Activated naive CD4-positive, alpha-beta T cell treated with anti-CD3 and anti-CD28 coated beads, Interleukin-2, amount 50 U/mL, for 24 hours (primary cell): ENCODE measurements around the gene MAN1A2.

Experiments used
- H3K27ac Mint-ChIP-seq: one replicate; pipeline ENCODE4 v1.8.0; 2021; ENCODE audit warnings: mild to moderate bottlenecking, mixed read lengths
- H3K27me3 Mint-ChIP-seq: one replicate; pipeline ENCODE4 v1.8.0; 2021; ENCODE audit warnings: mixed read lengths
- H3K36me3 Mint-ChIP-seq: one replicate; pipeline ENCODE4 v1.8.0; 2021; ENCODE audit warnings: mixed read lengths
- H3K4me1 Mint-ChIP-seq: one replicate; pipeline ENCODE4 v1.8.0; 2021; ENCODE audit warnings: mixed read lengths
- H3K4me3 Mint-ChIP-seq: one replicate; pipeline ENCODE4 v1.8.0; 2021; ENCODE audit warnings: mild to moderate bottlenecking, mixed read lengths
- H3K9me3 Mint-ChIP-seq: one replicate; pipeline ENCODE4 v1.8.0; 2021; ENCODE audit warnings: mixed read lengths

The MAN1A2 gene

GRCh38 chr1:117370509-117370908, 3.3 kb downstream of the MAN1A2 start:
- Mint-ChIP-seq H3K4me1 (peaks cover 68% of the 10 kb centered on the region), H3K4me3 (peak overlapping the region; percentile 99), H3K9me3 (no peaks in the 10 kb centered on the region), H3K27ac (no peak overlapping the region), H3K36me3 (peaks cover 2% of the 10 kb centered on the region), H3K27me3 (no peaks in the 10 kb centered on the region)

DNA sequence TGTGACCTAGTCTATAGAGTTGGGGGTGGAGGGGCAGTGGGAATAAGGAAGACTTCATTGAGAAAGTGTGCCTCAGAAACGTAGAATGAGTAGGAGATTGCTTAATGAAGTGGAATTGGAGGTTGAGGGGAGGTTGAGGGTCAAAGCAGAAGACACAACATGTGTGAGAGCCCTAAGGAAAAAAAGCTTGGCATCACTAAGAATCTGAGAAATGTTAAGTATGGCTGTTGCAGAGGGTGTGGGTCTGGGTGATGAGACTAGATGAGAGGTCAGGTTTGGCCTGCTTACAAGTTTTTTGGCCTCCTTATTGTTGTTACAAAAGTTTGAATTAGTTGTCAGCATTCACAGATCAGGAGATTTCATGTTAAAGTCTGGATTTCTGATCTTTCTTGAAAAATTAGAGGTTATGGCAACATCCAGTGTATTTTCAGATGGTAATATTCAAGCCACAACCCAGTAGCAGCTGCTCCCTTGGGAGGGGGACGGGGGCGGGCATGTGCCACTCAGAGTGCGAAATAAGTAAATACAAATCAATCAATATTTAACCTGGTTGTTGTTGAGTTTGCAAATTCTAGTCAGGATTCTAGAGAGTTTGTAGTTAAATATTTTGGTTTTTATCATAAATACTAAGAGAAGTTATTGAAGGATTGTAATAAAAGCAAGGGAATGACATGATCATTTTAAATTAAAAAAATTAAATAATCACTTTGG, 4.3 kb downstream of the MAN1A2 start:
- Mint-ChIP-seq H3K27ac (peak overlapping the region; percentile 38), H3K9me3 (peaks cover 3% of the 10 kb centered on the region), H3K4me3 (peak overlapping the region; percentile 15), H3K27me3 (no peaks in the 10 kb centered on the region), H3K36me3 (peaks cover 2% of the 10 kb centered on the region), H3K4me1 (peaks cover 68% of the 10 kb centered on the region)

GRCh38 chr1:117372863-117373412, 5.7 kb downstream of the MAN1A2 start:
- no peaks in the 10 kb centered on the region for H3K27me3 Mint-ChIP-seq
- peak overlapping the region; percentile 26 for H3K4me3 Mint-ChIP-seq
- peak overlapping the region; percentile 80 for H3K27ac Mint-ChIP-seq
- H3K36me3 Mint-ChIP-seq: peaks cover 2% of the 10 kb centered on the region
- H3K9me3 Mint-ChIP-seq: peaks cover 4% of the 10 kb centered on the region
- peaks cover 70% of the 10 kb centered on the region for H3K4me1 Mint-ChIP-seq

- no peak overlapping the region for H3K4me3 Mint-ChIP-seq
- peaks cover 4% of the 10 kb centered on the region for H3K9me3 Mint-ChIP-seq
- H3K27ac Mint-ChIP-seq: peak overlapping the region; percentile 12
- H3K4me1 Mint-ChIP-seq: peaks cover 67% of the 10 kb centered on the region
- H3K36me3 Mint-ChIP-seq: peaks cover 2% of the 10 kb centered on the region
- H3K27me3 Mint-ChIP-seq: no peaks in the 10 kb centered on the region
Measured at GRCh38 chr1:117373932-117374331, 6.7 kb downstream of the MAN1A2 start.

- H3K4me1 Mint-ChIP-seq: peaks cover 68% of the 10 kb centered on the region
- no peak overlapping the region for H3K27ac Mint-ChIP-seq
- peaks cover 4% of the 10 kb centered on the region for H3K9me3 Mint-ChIP-seq
- H3K4me3 Mint-ChIP-seq: no peak overlapping the region
- H3K36me3 Mint-ChIP-seq: peaks cover 9% of the 10 kb centered on the region
- no peaks in the 10 kb centered on the region for H3K27me3 Mint-ChIP-seq
Measured at GRCh38 chr1:117375327-117375726, 8.1 kb downstream of the MAN1A2 start.

DNA sequence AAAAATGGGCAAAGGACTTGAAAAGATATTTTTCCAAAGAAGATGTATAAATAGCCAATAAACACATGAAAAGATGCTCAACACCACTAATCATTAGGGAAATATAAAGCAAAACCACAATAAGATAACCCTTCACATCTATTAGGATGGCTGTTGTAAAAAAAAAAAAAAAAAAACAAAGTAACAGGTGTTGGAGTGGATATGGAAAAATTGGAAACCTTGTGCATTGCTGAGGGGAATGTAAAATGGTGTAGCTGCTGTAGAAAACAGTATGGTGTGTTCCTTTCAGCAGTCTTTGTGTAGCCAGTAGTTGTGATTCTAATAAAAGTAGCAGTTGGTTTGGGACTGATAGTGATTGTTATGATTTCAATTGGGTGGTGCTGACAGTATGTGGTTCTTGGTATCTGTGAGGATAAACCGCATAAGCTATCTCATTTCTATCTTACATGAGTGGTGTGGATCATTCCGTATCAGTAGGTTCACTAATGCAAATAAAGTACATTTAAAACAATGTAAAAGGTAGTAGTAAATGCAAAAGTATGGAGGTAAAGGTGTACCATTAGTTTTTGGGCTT, 19.9 kb downstream of the MAN1A2 start:
- H3K27ac Mint-ChIP-seq: no peak overlapping the region
- no peaks in the 10 kb centered on the region for H3K27me3 Mint-ChIP-seq
- H3K4me1 Mint-ChIP-seq: peaks cover 79% of the 10 kb centered on the region
- no peak overlapping the region for H3K4me3 Mint-ChIP-seq
- H3K9me3 Mint-ChIP-seq: peaks cover 5% of the 10 kb centered on the region
- peaks cover 10% of the 10 kb centered on the region for H3K36me3 Mint-ChIP-seq

GRCh38 chr1:117388328-117388727, 21.1 kb downstream of the MAN1A2 start:
- peaks cover 10% of the 10 kb centered on the region for H3K36me3 Mint-ChIP-seq
- H3K4me3 Mint-ChIP-seq: no peak overlapping the region
- peaks cover 90% of the 10 kb centered on the region for H3K4me1 Mint-ChIP-seq
- no peaks in the 10 kb centered on the region for H3K27me3 Mint-ChIP-seq
- no peak overlapping the region for H3K27ac Mint-ChIP-seq
- H3K9me3 Mint-ChIP-seq: peaks cover 5% of the 10 kb centered on the region

- H3K27ac Mint-ChIP-seq: no peak overlapping the region
- no peak overlapping the region for H3K4me3 Mint-ChIP-seq
- peaks cover 94% of the 10 kb centered on the region for H3K4me1 Mint-ChIP-seq
- H3K9me3 Mint-ChIP-seq: peaks cover 1% of the 10 kb centered on the region
- H3K27me3 Mint-ChIP-seq: no peaks in the 10 kb centered on the region
- H3K36me3 Mint-ChIP-seq: peaks cover 4% of the 10 kb centered on the region
Measured at GRCh38 chr1:117389284-117389683, 22.0 kb downstream of the MAN1A2 start.

DNA sequence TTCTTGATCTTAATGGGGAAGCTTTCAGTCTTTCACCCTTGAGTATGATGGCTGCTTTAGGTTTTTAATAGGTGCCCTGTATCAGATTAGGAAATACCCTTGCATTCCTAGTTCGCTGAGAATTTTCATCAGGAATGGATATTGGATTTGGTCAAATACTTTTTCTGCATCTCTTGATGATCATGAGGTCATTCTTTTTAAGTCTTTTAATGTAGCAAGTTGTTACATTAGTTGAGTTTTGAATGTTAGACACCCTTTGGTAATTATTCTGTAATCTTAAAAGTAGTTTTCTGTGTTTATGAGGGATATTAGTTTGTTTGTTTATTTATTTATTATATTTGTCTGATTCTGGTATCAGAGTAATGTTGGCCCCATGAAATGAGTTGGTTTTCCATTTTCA, 22.5 kb downstream of the MAN1A2 start:
- Mint-ChIP-seq H3K4me3 (no peak overlapping the region), H3K36me3 (peaks cover 2% of the 10 kb centered on the region), H3K27me3 (no peaks in the 10 kb centered on the region), H3K27ac (peak overlapping the region; percentile 24), H3K9me3 (no peaks in the 10 kb centered on the region), H3K4me1 (peaks cover 94% of the 10 kb centered on the region)

DNA sequence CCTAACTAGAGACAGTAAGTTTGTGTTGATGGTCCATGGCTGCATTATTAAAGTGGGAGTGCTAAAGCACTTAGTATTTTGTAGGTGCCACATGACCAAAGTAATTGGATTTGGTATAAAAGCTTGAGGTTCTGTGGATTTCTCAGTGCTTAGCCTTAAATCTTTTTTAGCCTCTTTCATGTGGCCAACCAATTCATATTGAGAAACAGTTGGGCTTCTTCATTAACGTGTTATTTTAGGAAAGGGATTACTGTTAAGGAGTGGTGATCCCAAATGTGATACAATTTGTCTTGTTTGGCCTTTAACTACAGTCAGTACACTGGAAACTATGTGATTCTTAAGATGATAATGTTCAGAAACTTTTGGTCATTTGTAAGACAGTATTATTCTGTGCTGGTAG, 25.5 kb downstream of the MAN1A2 start:
- H3K4me1 Mint-ChIP-seq: peaks cover 86% of the 10 kb centered on the region
- H3K36me3 Mint-ChIP-seq: peaks cover 2% of the 10 kb centered on the region
- no peaks in the 10 kb centered on the region for H3K9me3 Mint-ChIP-seq
- H3K27ac Mint-ChIP-seq: no peak overlapping the region
- H3K27me3 Mint-ChIP-seq: no peaks in the 10 kb centered on the region
- no peak overlapping the region for H3K4me3 Mint-ChIP-seq

- Mint-ChIP-seq H3K4me3 (no peak overlapping the region), H3K36me3 (peaks cover 5% of the 10 kb centered on the region), H3K4me1 (peaks cover 86% of the 10 kb centered on the region), H3K9me3 (no peaks in the 10 kb centered on the region), H3K27me3 (no peaks in the 10 kb centered on the region), H3K27ac (no peak overlapping the region)
Measured at GRCh38 chr1:117396074-117396473, 28.8 kb downstream of the MAN1A2 start.

GRCh38 chr1:117396636-117397035, 29.4 kb downstream of the MAN1A2 start:
- Mint-ChIP-seq H3K9me3 (no peaks in the 10 kb centered on the region), H3K4me3 (no peak overlapping the region), H3K36me3 (peaks cover 8% of the 10 kb centered on the region), H3K27me3 (no peaks in the 10 kb centered on the region), H3K4me1 (peaks cover 87% of the 10 kb centered on the region), H3K27ac (no peak overlapping the region)

- H3K4me3 Mint-ChIP-seq: no peak overlapping the region
- H3K9me3 Mint-ChIP-seq: peaks cover 6% of the 10 kb centered on the region
- peaks cover 27% of the 10 kb centered on the region for H3K36me3 Mint-ChIP-seq
- H3K27ac Mint-ChIP-seq: no peak overlapping the region
- no peaks in the 10 kb centered on the region for H3K27me3 Mint-ChIP-seq
- H3K4me1 Mint-ChIP-seq: peaks cover 71% of the 10 kb centered on the region
Measured at GRCh38 chr1:117398957-117399356, 31.7 kb downstream of the MAN1A2 start.

DNA sequence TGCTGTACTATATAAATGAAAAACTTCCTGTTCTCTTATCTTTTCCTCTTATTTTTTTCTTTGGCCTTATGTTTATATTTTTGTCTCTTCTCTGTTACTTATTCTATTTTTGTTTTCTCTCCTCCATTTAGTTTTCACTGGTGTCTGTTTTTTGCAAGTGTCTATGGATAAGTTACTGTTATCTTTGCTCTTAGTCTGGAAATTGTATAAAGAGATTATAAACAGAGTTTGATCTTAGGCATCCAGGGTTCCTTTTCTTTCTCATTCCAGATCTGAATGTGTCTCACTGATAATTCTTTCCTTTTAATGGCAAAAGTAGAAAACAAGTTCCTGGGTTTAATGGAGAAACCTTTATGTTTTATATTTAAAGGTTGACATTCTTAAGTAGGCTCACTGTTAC, 34.5 kb downstream of the MAN1A2 start:
- Mint-ChIP-seq H3K4me1 (peaks cover 51% of the 10 kb centered on the region), H3K36me3 (peaks cover 40% of the 10 kb centered on the region), H3K27me3 (no peaks in the 10 kb centered on the region), H3K9me3 (peaks cover 6% of the 10 kb centered on the region), H3K27ac (no peak overlapping the region), H3K4me3 (no peak overlapping the region)

DNA sequence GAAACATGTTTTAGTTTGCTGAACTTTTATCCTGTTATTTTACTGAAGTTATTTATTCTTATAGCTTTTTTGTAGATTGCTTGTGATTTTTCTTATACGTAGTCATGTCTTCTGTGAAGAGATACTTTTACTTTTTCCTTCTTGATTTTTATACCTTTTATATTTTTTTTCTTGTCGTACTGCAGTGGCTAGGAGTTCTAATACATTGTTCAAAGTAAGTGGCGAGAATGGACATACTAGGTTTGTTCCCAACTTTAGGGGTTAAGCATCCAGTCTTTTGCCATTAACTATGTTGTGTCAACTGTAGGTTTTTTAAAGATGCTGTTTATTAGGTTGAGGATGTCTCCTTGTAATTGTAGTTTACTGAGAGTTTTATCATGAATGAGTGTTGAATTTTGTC, 36.3 kb downstream of the MAN1A2 start:
- Mint-ChIP-seq H3K27me3 (no peaks in the 10 kb centered on the region), H3K4me3 (no peak overlapping the region), H3K4me1 (peaks cover 51% of the 10 kb centered on the region), H3K36me3 (peaks cover 40% of the 10 kb centered on the region), H3K27ac (no peak overlapping the region), H3K9me3 (peaks cover 6% of the 10 kb centered on the region)

GRCh38 chr1:117405042-117405441, 37.8 kb downstream of the MAN1A2 start:
- Mint-ChIP-seq H3K9me3 (peaks cover 6% of the 10 kb centered on the region), H3K4me1 (peaks cover 47% of the 10 kb centered on the region), H3K27ac (no peak overlapping the region), H3K4me3 (no peak overlapping the region), H3K36me3 (peaks cover 44% of the 10 kb centered on the region), H3K27me3 (no peaks in the 10 kb centered on the region)
